ENCODE data around the gene EEPD1.

DNA sequence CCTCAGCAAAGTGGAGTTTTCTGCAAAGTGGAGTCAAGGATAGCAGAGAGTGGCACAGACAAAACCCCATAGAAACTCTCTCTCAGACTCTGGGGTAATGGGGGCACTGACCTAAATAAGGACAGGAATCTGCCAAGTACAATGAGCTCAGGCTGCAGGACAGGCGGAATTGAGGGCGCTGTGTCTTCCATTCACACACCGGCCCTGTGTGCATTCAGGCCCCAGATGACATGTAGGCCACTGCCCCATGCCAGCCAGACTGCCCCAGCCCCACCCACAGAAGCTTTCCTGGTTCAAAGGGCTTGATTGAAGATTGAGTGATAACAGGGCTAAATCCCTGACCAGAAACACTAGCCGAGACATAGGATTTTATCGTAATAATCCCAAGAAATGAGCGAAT lies 52.7 kb downstream of the EEPD1 start:
- TF ChIP-seq POLR2A (IDR thresholded peaks at IDR 0.05) (no peak), EP300 (IDR thresholded peaks at IDR 0.05) (no peak)
- TF ChIP-seq, protein P1, sequence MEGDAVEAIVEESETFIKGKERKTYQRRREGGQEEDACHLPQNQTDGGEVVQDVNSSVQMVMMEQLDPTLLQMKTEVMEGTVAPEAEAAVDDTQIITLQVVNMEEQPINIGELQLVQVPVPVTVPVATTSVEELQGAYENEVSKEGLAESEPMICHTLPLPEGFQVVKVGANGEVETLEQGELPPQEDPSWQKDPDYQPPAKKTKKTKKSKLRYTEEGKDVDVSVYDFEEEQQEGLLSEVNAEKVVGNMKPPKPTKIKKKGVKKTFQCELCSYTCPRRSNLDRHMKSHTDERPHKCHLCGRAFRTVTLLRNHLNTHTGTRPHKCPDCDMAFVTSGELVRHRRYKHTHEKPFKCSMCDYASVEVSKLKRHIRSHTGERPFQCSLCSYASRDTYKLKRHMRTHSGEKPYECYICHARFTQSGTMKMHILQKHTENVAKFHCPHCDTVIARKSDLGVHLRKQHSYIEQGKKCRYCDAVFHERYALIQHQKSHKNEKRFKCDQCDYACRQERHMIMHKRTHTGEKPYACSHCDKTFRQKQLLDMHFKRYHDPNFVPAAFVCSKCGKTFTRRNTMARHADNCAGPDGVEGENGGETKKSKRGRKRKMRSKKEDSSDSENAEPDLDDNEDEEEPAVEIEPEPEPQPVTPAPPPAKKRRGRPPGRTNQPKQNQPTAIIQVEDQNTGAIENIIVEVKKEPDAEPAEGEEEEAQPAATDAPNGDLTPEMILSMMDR (IDR thresholded peaks at IDR 0.05): no peak

Data from ovary (tissue), 3 donors.